HFF-Myc (cell line): Measurements from ENCODE around the gene OPN4.

Experiments
- DNase-seq: peaks from one replicate; pipeline ENCODE4 v3.0.0-alpha.2; 2011; ENCODE audit warnings: low read depth; ENCODE audit errors: extremely low read depth
- H3K4me3 ChIP-seq: replicated peaks from 2 replicates; pipeline ENCODE4 v1.5.1; 2011; ENCODE audit warnings: low read depth, mild to moderate bottlenecking, control low read depth, low read length
- CTCF ChIP-seq: IDR thresholded peaks from 2 replicates; pipeline ENCODE4 v1.5.1; 2012; ENCODE audit warnings: mild to moderate bottlenecking, low read depth, low read length, control low read depth; ENCODE audit errors: missing control alignments

OPN4 gene

GRCh38 chr10:86691333-86692022 is 37.1 kb downstream of the OPN4 start:
- no peak for TF ChIP-seq CTCF
- no peak overlapping the region for H3K4me3 ChIP-seq
- no peak for DNase-seq

- DNase-seq = no peak
Observed at GRCh38 chr10:86692023-86692514, 37.7 kb downstream of the OPN4 start.

GRCh38 chr10:86692664-86693063 is 38.3 kb downstream of the OPN4 start:
- TF ChIP-seq CTCF = no peak
- no peak for DNase-seq
- H3K4me3 ChIP-seq = no peak overlapping the region

More at GRCh38 chr10:86692023-86692514, 37.7 kb downstream of the OPN4 start:
- no peak overlapping the region for H3K4me3 ChIP-seq
- TF ChIP-seq CTCF = no peak

GRCh38 chr10:86693275-86693674 is 38.9 kb downstream of the OPN4 start:
- DNase-seq = no peak
- H3K4me3 ChIP-seq = no peak overlapping the region
- TF ChIP-seq CTCF = no peak

GRCh38 chr10:86693721-86694369 is 39.5 kb downstream of the OPN4 start:
- DNase-seq = peak; percentile 21
- H3K4me3 ChIP-seq = no peak overlapping the region
- peak; percentile 83 for TF ChIP-seq CTCF

- TF ChIP-seq CTCF = peak; percentile 11
- no peak for DNase-seq
- no peak overlapping the region for H3K4me3 ChIP-seq
Observed at GRCh38 chr10:86698207-86698940, 44.0 kb downstream of the OPN4 start.
